ENCODE results near the gene ANKRD49.

- TF ChIP-seq CTCF (IDR thresholded peaks at IDR 0.05 in 8 of 11, conservative IDR thresholded peaks at IDR 0.05 in 3 of 11): no peak
- TF ChIP-seq POLR2AphosphoS5 (IDR thresholded peaks at IDR 0.05): no peak
- TF ChIP-seq POLR2A (IDR thresholded peaks at IDR 0.05): no peak
These were observed 45.6 kb downstream of the ANKRD49 start for GRCh38 chr11:94539420-94539819.
